SK-N-SH (cell line): ENCODE data around the gene LTBP2. TPM values are rescaled to one million over a fixed set of nuclear protein-coding genes. Genes with fewer than 3 reads are reported as not detected.

Experiments used
- CTCF ChIA-PET: fragments of 300-600, 350-600 bp; formaldehyde crosslinking; extraction: SDS; loops from one replicate; lab custom pipeline; 2021; lab: Yijun Ruan, JAX
- POLR2A ChIA-PET: fragments of 350-600 bp; sonication (Branson Sonifier 250); formaldehyde crosslinking; extraction: SDS; loops from one replicate; lab custom pipeline; 2020; ENCODE audit warnings: antibody characterized with exemption, inconsistent platforms; lab: Yijun Ruan, JAX
- DNase-seq: peaks from one replicate; pipeline ENCODE4 v3.0.0; 2012
- H2AFZ ChIP-seq: fragments of 200-600 bp; sonication (generic); 2 replicates; pipeline ENCODE4 v1.8.1; 2016; ENCODE audit warnings: antibody characterized with exemption, mild to moderate bottlenecking, low read depth
- H3F3A ChIP-seq: fragments of 200-600 bp; sonication (generic); replicated peaks from 2 replicates; pipeline ENCODE3; 2016; ENCODE audit warnings: antibody characterized with exemption, mild to moderate bottlenecking; ENCODE audit not compliant: insufficient read depth
- H3K27ac ChIP-seq, 2 experiments: fragments of 200-500 bp in 1 of 2; fragments of 200-600 bp in 1 of 2; sonication (Bioruptor generic) in 1 of 2; sonication (generic), shearing (Covaris generic) in 1 of 2; 2 replicates each; pipeline versions ENCODE4 v1.5.1 to v1.6.1; 2014 to 2016; ENCODE audit warnings: low read depth in 2 of 2, inconsistent platforms in 1 of 2, low read length in 1 of 2, mild to moderate bottlenecking in 1 of 2, mixed read lengths in 1 of 2
- H3K27me3 ChIP-seq: fragments of 200-600 bp; sonication (generic), shearing (Covaris generic); 2 replicates; pipeline ENCODE4 v1.6.1; 2016; ENCODE audit warnings: mixed run types; ENCODE audit not compliant: insufficient read depth
- H3K36me3 ChIP-seq, 2 experiments: fragments of 200-500 bp in 1 of 2; fragments of 200-600 bp in 1 of 2; sonication (Bioruptor generic) in 1 of 2; sonication (generic) in 1 of 2; replicated peaks in 1 of 2; 2 replicates each; pipeline versions ENCODE3 to v1.5.1; 2014 to 2016; ENCODE audit warnings: low read length in 1 of 2, mild to moderate bottlenecking in 1 of 2; ENCODE audit not compliant: insufficient read depth in 2 of 2, control insufficient read depth in 1 of 2
- H3K4me1 ChIP-seq, 2 experiments: fragments of 200-500 bp in 1 of 2; fragments of 200-600 bp in 1 of 2; sonication (Bioruptor generic) in 1 of 2; sonication (generic), shearing (Covaris generic) in 1 of 2; 2 replicates each; pipeline versions ENCODE4 v1.5.1 to v1.6.1; 2014 to 2016; ENCODE audit warnings: low read depth in 1 of 2, low read length in 1 of 2, mixed run types in 1 of 2; ENCODE audit not compliant: insufficient read depth in 2 of 2, control insufficient read depth in 1 of 2
- H3K4me2 ChIP-seq: fragments of 200-600 bp; sonication (generic), shearing (Covaris generic); 2 replicates; pipeline ENCODE4 v1.6.1; 2017; ENCODE audit warnings: mixed run types
- H3K4me3 ChIP-seq, 2 experiments: fragments of 200-500 bp in 1 of 2; fragments of 200-600 bp in 1 of 2; sonication (Bioruptor generic) in 1 of 2; sonication (generic), shearing (Covaris generic) in 1 of 2; 2 replicates each; pipeline versions ENCODE4 v1.5.1 to v1.8.1; 2014 to 2016; ENCODE audit warnings: low read depth in 2 of 2, inconsistent platforms in 1 of 2, low read length in 1 of 2, mild to moderate bottlenecking in 1 of 2, mixed read lengths in 1 of 2, moderate library complexity in 1 of 2
- H3K79me2 ChIP-seq: fragments of 200-600 bp; sonication (generic); 2 replicates; pipeline ENCODE4 v1.8.1; 2017; ENCODE audit warnings: mild to moderate bottlenecking; ENCODE audit not compliant: insufficient read depth
- H3K9ac ChIP-seq: fragments of 200-600 bp; sonication (generic); 2 replicates; pipeline ENCODE4 v1.6.1; 2017; ENCODE audit warnings: mixed run types
- H3K9me2 ChIP-seq: fragments of 200-600 bp; sonication (generic); 2 replicates; pipeline ENCODE4 v1.6.1; 2017; ENCODE audit warnings: mixed run types
- H3K9me3 ChIP-seq: fragments of 200-600 bp; sonication (generic); 2 replicates; pipeline ENCODE4 v1.6.1; 2017; ENCODE audit warnings: mixed run types, mild to moderate bottlenecking, moderate library complexity
- H4K20me1 ChIP-seq: fragments of 200-600 bp; sonication (generic); 2 replicates; pipeline ENCODE4 v1.6.1; 2017; ENCODE audit warnings: mild to moderate bottlenecking, mixed run types; ENCODE audit not compliant: insufficient read depth
- CTCF ChIP-seq: fragments of 200-600 bp; sonication (generic); IDR thresholded peaks from 2 replicates; pipeline ENCODE4 v1.6.1; 2017; ENCODE audit warnings: antibody characterized with exemption, mild to moderate bottlenecking, moderate library complexity
- ELF1 ChIP-seq: IDR thresholded peaks from 2 replicates; pipeline ENCODE4 v1.4.0; 2012
- EZH2phosphoT487 ChIP-seq: fragments of 200-600 bp; sonication (generic); IDR thresholded peaks from 2 replicates; pipeline ENCODE4 v1.6.1; 2017; ENCODE audit warnings: low read depth, mixed run types, mild to moderate bottlenecking, antibody characterized with exemption, moderate library complexity, borderline replicate concordance
- FOSL2 ChIP-seq: IDR thresholded peaks from 2 replicates; pipeline ENCODE4 v1.4.0; 2012; ENCODE audit warnings: low read depth, mild to moderate bottlenecking, moderate library complexity, borderline replicate concordance
- FOXJ3 ChIP-seq: sonication (generic); formaldehyde crosslinking; IDR thresholded peaks from 2 replicates; pipeline ENCODE4 v1.5.1; 2020; ENCODE audit warnings: mild to moderate bottlenecking, missing genetic modification reagents
- GATA2 ChIP-seq: sonication (generic); formaldehyde crosslinking; IDR thresholded peaks from 2 replicates; pipeline ENCODE4 v1.5.0; 2020; ENCODE audit warnings: mild to moderate bottlenecking, missing genetic modification reagents
- IRF3 ChIP-seq: fragments of 150-350 bp; IDR thresholded peaks from 2 replicates; pipeline ENCODE4 v1.6.1; 2016; ENCODE audit warnings: mild to moderate bottlenecking, low read depth, low read length
- JUND ChIP-seq: IDR thresholded peaks from 2 replicates; pipeline ENCODE4 v1.4.0; 2012
- NFIC ChIP-seq: IDR thresholded peaks from 2 replicates; pipeline ENCODE4 v1.4.0; 2012; ENCODE audit warnings: borderline replicate concordance
- POLR2AphosphoS5 ChIP-seq: IDR thresholded peaks from 2 replicates; pipeline ENCODE4 v1.6.1; 2012; ENCODE audit warnings: low read depth, low read length
- RAD21 ChIP-seq: IDR thresholded peaks from 2 replicates; pipeline ENCODE4 v1.6.1; 2012; ENCODE audit warnings: mild to moderate bottlenecking, low read length
- REST ChIP-seq: IDR thresholded peaks from 2 replicates; pipeline ENCODE4 v1.6.1; 2012; ENCODE audit warnings: mild to moderate bottlenecking, low read depth, low read length, moderate library complexity
- SIN3A ChIP-seq: IDR thresholded peaks from 2 replicates; pipeline ENCODE4 v1.6.1; 2012; ENCODE audit warnings: low read depth, mild to moderate bottlenecking, low read length, moderate library complexity, borderline replicate concordance
- SMC3 ChIP-seq: IDR thresholded peaks from 2 replicates; pipeline ENCODE4 v1.6.1; 2012; ENCODE audit warnings: low read depth, low read length, improper control_type of control experiment
- TCF12 ChIP-seq: IDR thresholded peaks from 2 replicates; pipeline ENCODE4 v1.4.0; 2012
- ZBTB33 ChIP-seq: IDR thresholded peaks from 2 replicates; pipeline ENCODE4 v1.4.0; 2012; ENCODE audit warnings: low read depth, borderline replicate concordance
- WGBS: methylation state at CpG from one replicate; pipeline ENCODE4 v1.1.6; 2017; ENCODE audit warnings: low lambda C conversion rate; 5-methylcytosine and 5-hydroxymethylcytosine counted together
- polyA plus RNA-seq, 3 experiments: library from polyadenylated mRNA; depleted of rRNA; stranded (reverse); fragments of >200 nt; gene quantifications; 2 replicates each; pipeline ENCODE4 v1.2.3, GENCODE V29; 2012

Gene LTBP2
- polyA plus RNA-seq, 1 of the 3 experiments (the other 2 are of a cell fraction): 58.8 TPM

- Histone ChIP-seq H3K27me3 (no peaks in the 10 kb centered on the region), H3K36me3 (peaks cover 18 to 46% of the 10 kb centered on the region in 2 experiments), H3K9ac (no peak overlapping the region), H3K9me2 (no peaks in the 10 kb centered on the region), H3K4me3 (no peak overlapping the region), H3K79me2 (peaks cover 100% of the 10 kb centered on the region), H3K4me2 (no peak overlapping the region), H3K9me3 (no peaks in the 10 kb centered on the region), H2AFZ (no peak overlapping the region), H4K20me1 (peaks cover 10% of the 10 kb centered on the region; the same call in 1 of the 2 replicates), H3F3A (peaks cover 30% of the 10 kb centered on the region), H3K4me1 (peaks cover 12 to 48% of the 10 kb centered on the region in 2 experiments; a peak in 2 of 4 replicates), H3K27ac (peak overlapping the region in 1 of 2 experiments; percentile 8; a peak in 2 of 4 replicates)
- TF ChIP-seq FOSL2 (no peak), ZBTB33 (no peak), EZH2phosphoT487 (no peak), IRF3 (no peak), GATA2 (CRISPR knock-in tag) (no peak), RAD21 (no peak), FOXJ3 (no peak), SIN3A (no peak), ELF1 (no peak), SMC3 (no peak), CTCF (no peak), POLR2AphosphoS5 (no peak), TCF12 (no peak), REST (no peak), JUND (no peak), NFIC (no peak)
- CTCF ChIA-PET: interaction anchor here (1.4 to 6.4 kb wide), 3 partner anchors 10 to 92 kb away, joined by 5 to 45 read pairs (median 36); partner anchors contain the start of gene LTBP2
- 78% methylated on average over 5 of the region's 8 CpGs for WGBS
- POLR2A ChIA-PET: interaction anchor here (0.7 kb wide), 1 partner anchor 106 kb away, joined by 3 read pairs; the partner anchor contains the start of genes ISCA2 and NPC2
- no peak for DNase-seq
Observed at GRCh38 chr14:74599946-74600345, 12.1 kb downstream of the LTBP2 start.
